ENCODE data around the gene ANAPC7.

ANAPC7 gene

GRCh38 chr12:110355073-110355472 lies 48.4 kb downstream of the ANAPC7 start:
- no peaks in the 10 kb centered on the region for H3K79me2 ChIP-seq (ENCODE audit: insufficient read depth, low read length)
- no peak overlapping the region for H3K4me2 ChIP-seq (ENCODE audit: low read depth, low read length, poor library complexity, severe bottlenecking)
- H3K36me3 ChIP-seq (ENCODE audit: low read length), result no peaks in the 10 kb centered on the region
- TF ChIP-seq CTCF (IDR thresholded peaks at IDR 0.05; ENCODE audit: insufficient read depth, low read length, poor library complexity, severe bottlenecking) (peak; percentile 33), EZH2phosphoT487 (conservative IDR thresholded peaks at IDR 0.05; ENCODE audit: low read length) (no peak)
- H3K27me3 ChIP-seq (ENCODE audit: low read length), result no peaks in the 10 kb centered on the region
- H2AFZ ChIP-seq (ENCODE audit: low read depth, low read length, severe bottlenecking), result no peak overlapping the region
- H3K27ac ChIP-seq (ENCODE audit: low read depth, low read length), result no peak overlapping the region
- H3K4me3 ChIP-seq (ENCODE audit: insufficient read depth, low read length, poor library complexity, severe bottlenecking), result no peak overlapping the region
- H3K9me2 ChIP-seq (replicated peaks; ENCODE audit: insufficient read depth, low read length), result no peaks in the 10 kb centered on the region
- peaks cover 20% of the 10 kb centered on the region; the same call in 1 of the 2 replicates for H3F3A ChIP-seq (ENCODE audit: insufficient read depth)
- no peak overlapping the region for H3K9ac ChIP-seq (ENCODE audit: low read length)
- no peaks in the 10 kb centered on the region for H4K20me1 ChIP-seq (ENCODE audit: low read depth, low read length)
- no peaks in the 10 kb centered on the region for H3K9me3 ChIP-seq (ENCODE audit: insufficient read depth, low read length)

GRCh38 chr12:110354172-110354780 lies 49.2 kb downstream of the ANAPC7 start:
- H3F3A ChIP-seq (ENCODE audit: insufficient read depth), result peaks cover 20% of the 10 kb centered on the region; the same call in 1 of the 2 replicates
- no peaks in the 10 kb centered on the region for H3K79me2 ChIP-seq (ENCODE audit: insufficient read depth, low read length)
- no peak overlapping the region for H3K9ac ChIP-seq (ENCODE audit: low read length)
- no peaks in the 10 kb centered on the region for H4K20me1 ChIP-seq (ENCODE audit: low read depth, low read length)
- no peak overlapping the region for H3K4me2 ChIP-seq (ENCODE audit: low read depth, low read length, poor library complexity, severe bottlenecking)
- no peak overlapping the region for H3K27ac ChIP-seq (ENCODE audit: low read depth, low read length)
- no peaks in the 10 kb centered on the region for H3K27me3 ChIP-seq (ENCODE audit: low read length)
- H2AFZ ChIP-seq (ENCODE audit: low read depth, low read length, severe bottlenecking), result no peak overlapping the region
- no peak for TF ChIP-seq EZH2phosphoT487 (conservative IDR thresholded peaks at IDR 0.05; ENCODE audit: low read length)
- TF ChIP-seq CTCF (IDR thresholded peaks at IDR 0.05; ENCODE audit: insufficient read depth, low read length, poor library complexity, severe bottlenecking), result no peak
- H3K9me3 ChIP-seq (ENCODE audit: insufficient read depth, low read length), result no peaks in the 10 kb centered on the region
- H3K9me2 ChIP-seq (replicated peaks; ENCODE audit: insufficient read depth, low read length), result no peaks in the 10 kb centered on the region
- H3K4me3 ChIP-seq (ENCODE audit: insufficient read depth, low read length, poor library complexity, severe bottlenecking), result no peak overlapping the region
- no peaks in the 10 kb centered on the region for H3K36me3 ChIP-seq (ENCODE audit: low read length)

GRCh38 chr12:110353211-110353965 lies 50.1 kb downstream of the ANAPC7 start:
- no peak overlapping the region for H3K4me2 ChIP-seq (ENCODE audit: low read depth, low read length, poor library complexity, severe bottlenecking)
- H3K27ac ChIP-seq (ENCODE audit: low read depth, low read length), result no peak overlapping the region
- TF ChIP-seq CTCF (IDR thresholded peaks at IDR 0.05; ENCODE audit: insufficient read depth, low read length, poor library complexity, severe bottlenecking) (no peak), EZH2phosphoT487 (conservative IDR thresholded peaks at IDR 0.05; ENCODE audit: low read length) (no peak)

More at GRCh38 chr12:110353211-110353965, 50.1 kb downstream of the ANAPC7 start:
- H4K20me1 ChIP-seq (ENCODE audit: low read depth, low read length), result no peaks in the 10 kb centered on the region
- no peaks in the 10 kb centered on the region for H3K27me3 ChIP-seq (ENCODE audit: low read length)
- H3K36me3 ChIP-seq (ENCODE audit: low read length), result no peaks in the 10 kb centered on the region
- no peaks in the 10 kb centered on the region for H3K9me3 ChIP-seq (ENCODE audit: insufficient read depth, low read length)
- H3K4me3 ChIP-seq (ENCODE audit: insufficient read depth, low read length, poor library complexity, severe bottlenecking), result no peak overlapping the region
- no peaks in the 10 kb centered on the region for H3K9me2 ChIP-seq (replicated peaks; ENCODE audit: insufficient read depth, low read length)
- H3K79me2 ChIP-seq (ENCODE audit: insufficient read depth, low read length), result no peaks in the 10 kb centered on the region
- no peak overlapping the region for H3K9ac ChIP-seq (ENCODE audit: low read length)
- peaks cover 20% of the 10 kb centered on the region; the same call in 1 of the 2 replicates for H3F3A ChIP-seq (ENCODE audit: insufficient read depth)
- H2AFZ ChIP-seq (ENCODE audit: low read depth, low read length, severe bottlenecking), result no peak overlapping the region

Data from SU-DHL-6 (cell line).